ENCODE data around the gene LORICRIN.

DNA sequence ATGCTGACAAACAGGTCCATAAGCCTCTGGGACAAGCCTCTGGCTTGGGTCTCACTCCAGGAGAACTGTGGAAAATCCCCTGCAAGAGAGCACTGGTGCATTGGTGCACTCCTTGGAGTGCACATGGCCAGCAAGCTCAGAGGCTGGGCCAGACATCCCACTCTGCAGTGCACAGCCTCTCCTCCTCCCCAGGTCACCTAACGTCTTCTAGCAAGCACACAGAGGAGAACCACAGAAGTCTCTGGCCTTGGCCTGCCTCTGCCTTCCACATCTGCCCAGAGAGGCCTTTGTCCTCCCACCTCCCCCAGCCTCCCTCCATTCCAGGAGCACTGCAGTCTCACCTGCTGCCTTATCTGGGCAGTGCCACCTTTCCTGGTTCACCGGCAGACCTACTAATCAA lies 49.1 kb downstream of the LORICRIN start:
- TF ChIP-seq, protein P1, sequence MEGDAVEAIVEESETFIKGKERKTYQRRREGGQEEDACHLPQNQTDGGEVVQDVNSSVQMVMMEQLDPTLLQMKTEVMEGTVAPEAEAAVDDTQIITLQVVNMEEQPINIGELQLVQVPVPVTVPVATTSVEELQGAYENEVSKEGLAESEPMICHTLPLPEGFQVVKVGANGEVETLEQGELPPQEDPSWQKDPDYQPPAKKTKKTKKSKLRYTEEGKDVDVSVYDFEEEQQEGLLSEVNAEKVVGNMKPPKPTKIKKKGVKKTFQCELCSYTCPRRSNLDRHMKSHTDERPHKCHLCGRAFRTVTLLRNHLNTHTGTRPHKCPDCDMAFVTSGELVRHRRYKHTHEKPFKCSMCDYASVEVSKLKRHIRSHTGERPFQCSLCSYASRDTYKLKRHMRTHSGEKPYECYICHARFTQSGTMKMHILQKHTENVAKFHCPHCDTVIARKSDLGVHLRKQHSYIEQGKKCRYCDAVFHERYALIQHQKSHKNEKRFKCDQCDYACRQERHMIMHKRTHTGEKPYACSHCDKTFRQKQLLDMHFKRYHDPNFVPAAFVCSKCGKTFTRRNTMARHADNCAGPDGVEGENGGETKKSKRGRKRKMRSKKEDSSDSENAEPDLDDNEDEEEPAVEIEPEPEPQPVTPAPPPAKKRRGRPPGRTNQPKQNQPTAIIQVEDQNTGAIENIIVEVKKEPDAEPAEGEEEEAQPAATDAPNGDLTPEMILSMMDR (IDR thresholded peaks at IDR 0.05) = no peak
- TF ChIP-seq POLR2A (IDR thresholded peaks at IDR 0.05) (no peak), EP300 (IDR thresholded peaks at IDR 0.05) (no peak)

All from tibial nerve (tissue), 4 donors.